Brain microvascular endothelial cell (primary cell): ENCODE results near the gene SNX15.

Experiments
- DNase-seq: peaks from one replicate; pipeline ENCODE4 v3.0.0-alpha.2; 2020
- H3K27ac ChIP-seq: fragments of 250-450 bp; sonication (Bioruptor Pico); 2 replicates; pipeline ENCODE4 v1.5.1; 2020; ENCODE audit warnings: mild to moderate bottlenecking, moderate library complexity
- H3K27me3 ChIP-seq: fragments of 250-450 bp; sonication (Bioruptor Pico); replicated peaks from 2 replicates; pipeline ENCODE4 v1.5.1; 2020; ENCODE audit warnings: mild to moderate bottlenecking
- H3K36me3 ChIP-seq: fragments of 250-450 bp; sonication (Bioruptor Pico); replicated peaks from 2 replicates; pipeline ENCODE4 v1.5.1; 2020; ENCODE audit warnings: mild to moderate bottlenecking
- H3K4me3 ChIP-seq: 2 replicates; pipeline ENCODE4 v1.5.1; 2011; ENCODE audit warnings: low read depth, mild to moderate bottlenecking, control low read depth, low read length, moderate library complexity
- CTCF ChIP-seq: IDR thresholded peaks from 2 replicates; pipeline ENCODE4 v1.5.1; 2011; ENCODE audit warnings: low read depth, mild to moderate bottlenecking, moderate library complexity, low read length, control low read depth, inconsistent platforms; ENCODE audit errors: missing control alignments
- in situ Hi-C: cut with HindIII; loops from 2 replicates; pipeline ENCODE4 v1.10.0; 2017; ENCODE audit warnings: low sequenced_read_pairs, low pct_ligation_motif_present

SNX15 gene

DNA sequence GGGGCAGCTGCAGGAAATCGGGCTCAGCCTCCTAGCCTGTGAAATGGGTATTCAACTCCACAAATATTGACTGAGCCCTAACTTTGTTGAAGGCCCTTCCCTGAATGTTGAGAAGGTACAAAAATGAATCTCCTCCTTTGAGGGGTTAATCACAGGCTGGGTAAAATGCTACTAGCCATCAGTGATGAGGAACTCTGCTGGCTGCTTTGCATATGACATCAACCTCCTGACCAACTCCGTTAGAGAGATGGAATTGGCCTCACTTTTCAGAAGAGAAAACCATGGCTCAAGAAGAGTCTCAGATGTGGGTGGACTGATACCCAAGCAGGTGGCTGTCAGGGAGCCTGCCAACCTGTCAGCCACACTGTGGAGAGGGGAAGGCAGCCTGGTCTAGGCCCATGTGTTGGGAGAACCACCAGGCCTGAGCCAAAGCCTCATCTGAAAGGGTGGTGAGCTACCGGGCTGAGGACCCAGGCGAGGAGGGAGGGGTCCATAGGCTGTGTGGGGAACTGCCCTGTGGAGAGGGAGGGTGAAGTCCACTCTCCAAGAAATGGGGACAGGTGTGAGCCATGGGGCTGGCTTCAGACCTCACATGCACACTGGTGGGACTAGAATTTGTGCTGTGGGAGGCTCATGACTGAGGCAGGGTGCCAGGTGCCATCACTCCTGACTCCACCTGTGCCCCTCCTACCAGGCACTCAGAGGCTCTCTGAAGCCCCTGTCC lies 44.8 kb downstream of the SNX15 start:
- in situ Hi-C loops, result no loop called here
- H3K27me3 ChIP-seq, result no peaks in the 10 kb centered on the region
- H3K27ac ChIP-seq, result no peak overlapping the region
- H3K4me3 ChIP-seq, result no peak overlapping the region
- no peaks in the 10 kb centered on the region for H3K36me3 ChIP-seq
- TF ChIP-seq CTCF, result peak; percentile 18
- DNase-seq, result no peak

DNA sequence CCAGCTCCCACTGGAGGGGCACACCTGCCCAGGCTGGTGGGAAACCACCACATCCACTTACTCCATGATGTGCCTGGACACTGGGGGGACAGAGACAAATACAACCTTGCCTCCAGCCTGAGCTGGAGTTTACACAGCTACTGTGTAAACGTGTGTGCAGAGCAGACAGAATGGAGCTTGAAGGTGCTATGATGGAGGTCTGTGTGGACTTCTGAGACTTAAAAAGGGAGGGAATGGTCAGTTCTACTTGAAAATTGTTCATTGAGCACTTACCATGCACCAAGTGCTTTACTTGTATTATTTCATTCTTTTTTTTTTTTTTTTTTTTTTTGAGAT lies 45.4 kb downstream of the SNX15 start:
- Histone ChIP-seq H3K27ac (no peak overlapping the region), H3K36me3 (no peaks in the 10 kb centered on the region), H3K27me3 (no peaks in the 10 kb centered on the region), H3K4me3 (no peak overlapping the region)
- no peak for TF ChIP-seq CTCF
- in situ Hi-C loops, result no loop called here
- DNase-seq, result no peak

DNA sequence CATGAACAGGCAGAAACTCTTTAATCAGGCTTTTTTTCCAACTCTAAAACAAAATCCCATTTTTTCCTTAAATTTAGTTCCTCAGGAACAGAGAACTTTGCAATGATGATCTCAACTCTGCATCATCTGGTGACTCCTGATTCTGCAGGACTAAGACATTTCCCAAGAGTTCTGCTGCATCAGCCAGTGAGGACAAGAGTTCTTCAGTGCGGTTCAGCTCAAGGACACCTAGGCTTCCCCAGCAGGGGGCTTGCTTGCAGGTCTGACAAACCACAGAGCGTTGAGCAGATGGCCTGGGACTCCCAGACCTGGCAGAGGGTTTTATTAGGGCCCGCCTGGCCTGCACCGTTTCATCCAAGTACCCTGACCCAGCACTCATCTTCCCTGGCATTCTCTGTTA lies 50.2 kb downstream of the SNX15 start:
- TF ChIP-seq CTCF, result no peak
- DNase-seq, result no peak
- Histone ChIP-seq H3K27ac (no peak overlapping the region), H3K36me3 (no peaks in the 10 kb centered on the region), H3K4me3 (no peak overlapping the region), H3K27me3 (no peaks in the 10 kb centered on the region)
- in situ Hi-C loops, result no loop called here

DNA sequence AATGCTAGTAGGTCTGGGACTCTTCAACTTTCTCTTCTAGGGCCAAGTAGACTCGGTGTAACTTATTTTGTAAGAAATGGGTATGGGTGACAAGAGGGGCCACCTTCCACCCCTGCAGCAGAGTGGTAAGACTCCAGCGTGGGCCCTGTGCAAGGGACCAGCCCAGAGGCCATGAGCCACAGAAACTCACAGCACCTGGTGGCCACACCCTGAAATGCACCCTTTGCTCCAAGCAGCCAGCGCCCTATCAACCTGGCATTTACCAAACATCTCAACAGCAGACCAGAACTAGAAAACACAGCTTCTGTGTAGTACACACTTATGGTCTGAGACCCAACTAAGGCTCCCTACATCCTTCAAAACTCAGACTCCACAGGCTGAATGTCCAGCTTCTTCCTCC lies 50.9 kb downstream of the SNX15 start:
- no peak overlapping the region for H3K27ac ChIP-seq
- peak; percentile 75 for TF ChIP-seq CTCF
- DNase-seq, result peak; percentile 32
- no peaks in the 10 kb centered on the region for H3K36me3 ChIP-seq
- H3K4me3 ChIP-seq, result no peak overlapping the region
- in situ Hi-C loops, result no loop called here
- no peaks in the 10 kb centered on the region for H3K27me3 ChIP-seq

- no peak overlapping the region for H3K27ac ChIP-seq
- H3K27me3 ChIP-seq, result no peaks in the 10 kb centered on the region
- no peak for TF ChIP-seq CTCF
- DNase-seq, result no peak
- in situ Hi-C loops, result no loop called here
- H3K36me3 ChIP-seq, result no peaks in the 10 kb centered on the region
- H3K4me3 ChIP-seq, result no peak overlapping the region
Observed at GRCh38 chr11:65078786-65079342, 51.6 kb downstream of the SNX15 start.

- Histone ChIP-seq H3K27ac (peak overlapping the region; percentile 98), H3K36me3 (peaks cover 9% of the 10 kb centered on the region), H3K27me3 (no peaks in the 10 kb centered on the region), H3K4me3 (peak overlapping the region; percentile 87)
- in situ Hi-C loops, result no loop called here
- no peak for DNase-seq
- no peak for TF ChIP-seq CTCF
Observed at GRCh38 chr11:65083134-65083833, 56.0 kb downstream of the SNX15 start.
